GM23338 (cell line): ENCODE data around the gene ITGA2. TPM values are rescaled to one million over a fixed set of nuclear protein-coding genes. Genes with fewer than 3 reads are reported as not detected.

Experiments
- ATAC-seq: fragments of 200-7000 bp; cut with Tn5 transposase; 3 replicates; pipeline ENCODE4 v1.9.1; 2020
- DNase-seq: peaks from one replicate; pipeline ENCODE4 v3.0.0-alpha.2; 2015; ENCODE audit warnings: low spot score
- H2AFZ ChIP-seq: fragments of 200-600 bp; sonication (generic); 2 replicates; pipeline ENCODE4 v1.8.0; 2016; ENCODE audit warnings: antibody characterized with exemption, mild to moderate bottlenecking, moderate library complexity
- H3F3A ChIP-seq: fragments of 200-600 bp; sonication (generic); replicated peaks from 2 replicates; pipeline ENCODE4 v1.8.0; 2017; ENCODE audit warnings: antibody characterized with exemption, mixed run types, low read depth
- H3K27ac ChIP-seq: fragments of 200-600 bp; sonication (generic); 2 replicates; pipeline ENCODE4 v1.6.1; 2016; ENCODE audit warnings: low read depth
- H3K27me3 ChIP-seq: fragments of 200-600 bp; sonication (generic); 2 replicates; pipeline ENCODE4 v1.8.0; 2016; ENCODE audit warnings: mild to moderate bottlenecking, mixed run types, moderate library complexity; ENCODE audit not compliant: insufficient read depth
- H3K36me3 ChIP-seq: fragments of 200-600 bp; sonication (generic); 2 replicates; pipeline ENCODE4 v1.8.0; 2016; ENCODE audit warnings: mild to moderate bottlenecking; ENCODE audit not compliant: insufficient read depth
- H3K4me1 ChIP-seq: fragments of 200-600 bp; sonication (generic); 2 replicates; pipeline ENCODE4 v1.8.0; 2016; ENCODE audit warnings: mild to moderate bottlenecking, moderate library complexity; ENCODE audit not compliant: insufficient read depth
- H3K4me2 ChIP-seq: fragments of 200-600 bp; sonication (generic); 2 replicates; pipeline ENCODE4 v1.7.1; 2017; ENCODE audit warnings: mixed run types
- H3K4me3 ChIP-seq: fragments of 200-600 bp; sonication (generic); 2 replicates; pipeline ENCODE4 v1.6.1; 2016; ENCODE audit warnings: mixed run types
- H3K79me2 ChIP-seq: fragments of 200-600 bp; sonication (generic); replicated peaks from 2 replicates; pipeline ENCODE4 v1.8.0; 2017; ENCODE audit warnings: mild to moderate bottlenecking; ENCODE audit not compliant: insufficient read depth
- H3K9me2 ChIP-seq: fragments of 200-600 bp; sonication (generic); 2 replicates; pipeline ENCODE4 v1.8.0; 2017; ENCODE audit not compliant: insufficient read depth
- H4K20me1 ChIP-seq: fragments of 200-600 bp; sonication (generic); replicated peaks from 2 replicates; pipeline ENCODE4 v1.8.0; 2017; ENCODE audit warnings: mild to moderate bottlenecking; ENCODE audit not compliant: insufficient read depth
- H3K27ac Mint-ChIP-seq: 2 replicates; pipeline ENCODE4 v1.8.0; 2020; ENCODE audit warnings: inconsistent platforms, mild to moderate bottlenecking, moderate library complexity, mixed read lengths
- H3K27me3 Mint-ChIP-seq: 3 replicates; pipeline ENCODE4 v1.8.0; 2022; ENCODE audit warnings: low read depth, mild to moderate bottlenecking, moderate library complexity, mixed read lengths, inconsistent platforms; ENCODE audit not compliant: insufficient read depth, poor library complexity
- H3K36me3 Mint-ChIP-seq: 3 replicates; pipeline ENCODE4 v1.8.0; 2021; ENCODE audit warnings: low read depth, mild to moderate bottlenecking, inconsistent platforms, moderate library complexity, mixed read lengths
- H3K4me1 Mint-ChIP-seq: 3 replicates; pipeline ENCODE4 v1.8.0; 2020; ENCODE audit warnings: mild to moderate bottlenecking, inconsistent platforms, mixed read lengths
- H3K4me3 Mint-ChIP-seq: 3 replicates; pipeline ENCODE4 v1.8.0; 2021; ENCODE audit warnings: moderate library complexity, mild to moderate bottlenecking, inconsistent platforms, mixed read lengths
- H3K9me3 Mint-ChIP-seq: 3 replicates; pipeline ENCODE4 v1.8.0; 2020; ENCODE audit warnings: moderate library complexity, mild to moderate bottlenecking, inconsistent platforms, mixed read lengths
- CREB1 ChIP-seq: fragments of 250-450 bp; sonication (Bioruptor Pico); IDR thresholded peaks from 2 replicates; pipeline ENCODE4 v1.5.0; 2020; ENCODE audit warnings: low read depth, mild to moderate bottlenecking, moderate library complexity
- ETS1 ChIP-seq: IDR thresholded peaks from 2 replicates; pipeline ENCODE4 v1.6.1; 2016; ENCODE audit warnings: antibody characterized with exemption
- EZH2 ChIP-seq: fragments of 200-600 bp; sonication (generic); IDR thresholded peaks from one replicate; pipeline ENCODE4 v1.8.0; 2017; ENCODE audit warnings: antibody characterized with exemption, mild to moderate bottlenecking, low read depth; ENCODE audit not compliant: unreplicated experiment
- EZH2phosphoT487 ChIP-seq: fragments of 200-600 bp; sonication (generic); IDR thresholded peaks from one replicate; pipeline ENCODE4 v1.8.1; 2018; ENCODE audit warnings: antibody characterized with exemption; ENCODE audit not compliant: unreplicated experiment
- JUNB ChIP-seq: IDR thresholded peaks from one replicate; pipeline ENCODE4 v1.6.1; 2016; ENCODE audit warnings: antibody characterized with exemption; ENCODE audit not compliant: unreplicated experiment
- NANOG ChIP-seq: IDR thresholded peaks from 2 replicates; pipeline ENCODE4 v1.6.1; 2016; ENCODE audit warnings: antibody characterized with exemption, borderline replicate concordance
- STAT1 ChIP-seq: IDR thresholded peaks from one replicate; pipeline ENCODE4 v1.6.1; 2016; ENCODE audit warnings: antibody characterized with exemption; ENCODE audit not compliant: unreplicated experiment
- ZNF114 ChIP-seq: fragments of 250-450 bp; sonication (Bioruptor Pico); IDR thresholded peaks from 2 replicates; pipeline ENCODE4 v1.5.0; 2020; ENCODE audit warnings: mild to moderate bottlenecking, moderate library complexity
- ZNF331 ChIP-seq: fragments of 250-450 bp; sonication (Bioruptor Pico); IDR thresholded peaks from 2 replicates; pipeline ENCODE4 v1.5.0; 2020; ENCODE audit warnings: low read depth, mild to moderate bottlenecking, moderate library complexity
- ZNF462 ChIP-seq: fragments of 250-450 bp; sonication (Bioruptor Pico); IDR thresholded peaks from 2 replicates; pipeline ENCODE4 v1.5.0; 2020; ENCODE audit warnings: mild to moderate bottlenecking, moderate library complexity
- polyA plus RNA-seq: library from polyadenylated mRNA; unstranded; fragments of >200 nt; fragmentation: Nextera tagmentation; extraction: Ambion mirVana; gene quantifications from 2 replicates; pipeline ENCODE4 v1.2.1, GENCODE V29; 2016
- total RNA-seq: library from RNA; depleted of rRNA; stranded (reverse); fragments of >200 nt; shearing (Covaris generic); gene quantifications from 2 replicates; pipeline ENCODE4 v1.2.3, GENCODE V29; 2014

ITGA2 gene
- total and polyA plus RNA-seq, 2 experiments from 2014 or later: 2.6 to 7.1 TPM

- Mint-ChIP-seq H3K4me1 (no peaks in the 10 kb centered on the region), H3K27me3 (no peaks in the 10 kb centered on the region), H3K4me3 (no peak overlapping the region), H3K9me3 (no peaks in the 10 kb centered on the region), H3K36me3 (no peaks in the 10 kb centered on the region), H3K27ac (no peak overlapping the region)
- H3K27me3 ChIP-seq: no peaks in the 10 kb centered on the region
- no peaks in the 10 kb centered on the region for H3K36me3 ChIP-seq
- no peak overlapping the region for H2AFZ ChIP-seq
- H3K4me2 ChIP-seq: no peak overlapping the region
- H3K79me2 ChIP-seq: no peaks in the 10 kb centered on the region
- TF ChIP-seq EZH2phosphoT487 (no peak), STAT1 (no peak), NANOG (no peak), ETS1 (no peak), ZNF462 (CRISPR knock-in tag) (no peak), ZNF331 (CRISPR knock-in tag) (no peak), CREB1 (CRISPR knock-in tag) (no peak), JUNB (no peak), EZH2 (no peak), ZNF114 (CRISPR knock-in tag) (no peak)
- no peak for ATAC-seq
- no peaks in the 10 kb centered on the region for H3K4me1 ChIP-seq
- DNase-seq: no peak
- H3K27ac ChIP-seq: no peak overlapping the region
- H3F3A ChIP-seq: no peaks in the 10 kb centered on the region
- no peaks in the 10 kb centered on the region for H3K9me2 ChIP-seq
- H3K4me3 ChIP-seq: no peak overlapping the region
- no peaks in the 10 kb centered on the region for H4K20me1 ChIP-seq
Observed at GRCh38 chr5:52943808-52944207, 45.3 kb upstream of the ITGA2 start.
